GM12801 (cell line): ENCODE data around the gene USP17L21.
"Not testable (repeated sequence)": the region's sequence is repeated elsewhere in the genome, so short reads cannot be mapped to it uniquely, and the experiment has no call there.

ENCODE experiments used
- TF ChIP-seq, protein P1 (sequence below): IDR thresholded peaks from one replicate; pipeline ENCODE4 v1.5.1; 2011; ENCODE audit warnings: control low read depth; ENCODE audit not compliant: insufficient read length; ENCODE audit errors: extremely low read depth

The USP17L21 gene, protein sequence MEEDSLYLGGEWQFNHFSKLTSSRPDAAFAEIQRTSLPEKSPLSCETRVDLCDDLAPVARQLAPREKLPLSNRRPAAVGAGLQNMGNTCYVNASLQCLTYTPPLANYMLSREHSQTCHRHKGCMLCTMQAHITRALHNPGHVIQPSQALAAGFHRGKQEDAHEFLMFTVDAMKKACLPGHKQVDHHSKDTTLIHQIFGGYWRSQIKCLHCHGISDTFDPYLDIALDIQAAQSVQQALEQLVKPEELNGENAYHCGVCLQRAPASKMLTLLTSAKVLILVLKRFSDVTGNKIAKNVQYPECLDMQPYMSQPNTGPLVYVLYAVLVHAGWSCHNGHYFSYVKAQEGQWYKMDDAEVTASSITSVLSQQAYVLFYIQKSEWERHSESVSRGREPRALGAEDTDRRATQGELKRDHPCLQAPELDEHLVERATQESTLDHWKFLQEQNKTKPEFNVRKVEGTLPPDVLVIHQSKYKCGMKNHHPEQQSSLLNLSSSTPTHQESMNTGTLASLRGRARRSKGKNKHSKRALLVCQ

DNA sequence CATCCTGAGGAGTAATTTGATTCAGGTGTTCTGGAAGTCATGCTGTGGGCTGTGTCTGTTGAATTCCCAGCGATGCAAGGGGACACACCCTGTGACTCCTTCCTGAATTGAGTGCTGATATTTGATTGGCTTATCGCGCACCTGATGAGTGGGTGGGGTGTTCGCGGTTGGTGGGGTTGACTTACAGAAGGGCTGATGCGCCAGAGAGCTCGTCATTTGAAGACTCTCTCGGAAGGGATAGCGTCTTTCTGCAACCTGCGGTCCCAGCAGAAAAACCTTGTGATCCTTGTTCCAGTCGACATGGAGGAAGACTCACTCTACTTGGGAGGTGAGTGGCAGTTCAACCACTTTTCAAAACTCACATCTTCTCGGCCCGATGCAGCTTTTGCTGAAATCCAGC, at the start of gene USP17L21:
USP17L21 (plus strand) TSS at position 301 of the 400 bp plus-strand sequence; CDS start at position 301, 0 bp downstream.
- TF ChIP-seq, protein P1, sequence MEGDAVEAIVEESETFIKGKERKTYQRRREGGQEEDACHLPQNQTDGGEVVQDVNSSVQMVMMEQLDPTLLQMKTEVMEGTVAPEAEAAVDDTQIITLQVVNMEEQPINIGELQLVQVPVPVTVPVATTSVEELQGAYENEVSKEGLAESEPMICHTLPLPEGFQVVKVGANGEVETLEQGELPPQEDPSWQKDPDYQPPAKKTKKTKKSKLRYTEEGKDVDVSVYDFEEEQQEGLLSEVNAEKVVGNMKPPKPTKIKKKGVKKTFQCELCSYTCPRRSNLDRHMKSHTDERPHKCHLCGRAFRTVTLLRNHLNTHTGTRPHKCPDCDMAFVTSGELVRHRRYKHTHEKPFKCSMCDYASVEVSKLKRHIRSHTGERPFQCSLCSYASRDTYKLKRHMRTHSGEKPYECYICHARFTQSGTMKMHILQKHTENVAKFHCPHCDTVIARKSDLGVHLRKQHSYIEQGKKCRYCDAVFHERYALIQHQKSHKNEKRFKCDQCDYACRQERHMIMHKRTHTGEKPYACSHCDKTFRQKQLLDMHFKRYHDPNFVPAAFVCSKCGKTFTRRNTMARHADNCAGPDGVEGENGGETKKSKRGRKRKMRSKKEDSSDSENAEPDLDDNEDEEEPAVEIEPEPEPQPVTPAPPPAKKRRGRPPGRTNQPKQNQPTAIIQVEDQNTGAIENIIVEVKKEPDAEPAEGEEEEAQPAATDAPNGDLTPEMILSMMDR, result not testable (repeated sequence)

DNA sequence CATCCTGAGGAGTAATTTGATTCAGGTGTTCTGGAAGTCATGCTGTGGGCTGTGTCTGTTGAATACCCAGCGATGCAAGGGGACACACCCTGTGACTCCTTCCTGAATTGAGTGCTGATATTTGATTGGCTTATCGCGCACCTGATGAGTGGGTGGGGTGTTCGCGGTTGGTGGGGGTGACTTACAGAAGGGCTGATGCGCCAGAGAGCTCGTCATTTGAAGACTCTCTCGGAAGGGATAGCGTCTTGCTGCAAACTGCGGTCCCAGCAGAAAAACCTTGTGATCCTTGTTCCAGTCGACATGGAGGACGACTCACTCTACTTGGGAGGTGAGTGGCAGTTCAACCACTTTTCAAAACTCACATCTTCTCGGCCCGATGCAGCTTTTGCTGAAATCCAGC, 47.6 kb upstream of the USP17L21 start, which contains the start of gene USP17L11:
USP17L11 (plus strand) TSS at position 301 of the 400 bp plus-strand sequence; CDS start at position 301, 0 bp downstream.
- TF ChIP-seq, protein P1, result not testable (repeated sequence)

DNA sequence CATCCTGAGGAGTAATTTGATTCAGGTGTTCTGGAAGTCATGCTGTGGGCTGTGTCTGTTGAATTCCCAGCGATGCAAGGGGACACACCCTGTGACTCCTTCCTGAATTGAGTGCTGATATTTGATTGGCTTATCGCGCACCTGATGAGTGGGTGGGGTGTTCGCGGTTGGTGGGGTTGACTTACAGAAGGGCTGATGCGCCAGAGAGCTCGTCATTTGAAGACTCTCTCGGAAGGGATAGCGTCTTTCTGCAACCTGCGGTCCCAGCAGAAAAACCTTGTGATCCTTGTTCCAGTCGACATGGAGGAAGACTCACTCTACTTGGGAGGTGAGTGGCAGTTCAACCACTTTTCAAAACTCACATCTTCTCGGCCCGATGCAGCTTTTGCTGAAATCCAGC, 42.8 kb upstream of the USP17L21 start, which contains the start of gene USP17L12:
USP17L12 (plus strand) TSS at position 301 of the 400 bp plus-strand sequence; CDS start at position 301, 0 bp downstream.
- TF ChIP-seq, protein P1, result not testable (repeated sequence)

GRCh38 chr4:9224596-9224995, 38.1 kb upstream of the USP17L21 start, which contains the start of gene USP17L13:
TSS of gene USP17L13 (plus strand) at chr4:9224896. CDS start at chr4:9224896, 0 bp downstream.
- TF ChIP-seq, protein P1, result not testable (repeated sequence)

GRCh38 chr4:9234085-9234484, 28.6 kb upstream of the USP17L21 start, which contains the start of gene USP17L15:
TSS of gene USP17L15 (plus strand) at chr4:9234385. CDS start at chr4:9234385, 0 bp downstream.
- TF ChIP-seq, protein P1, result not testable (repeated sequence)

GRCh38 chr4:9243579-9243978, 19.1 kb upstream of the USP17L21 start, which contains the start of gene USP17L17:
TSS of gene USP17L17 (plus strand) at chr4:9243879. CDS start at chr4:9243879, 0 bp downstream.
- TF ChIP-seq, protein P1, result not testable (repeated sequence)
